Adrenal gland (tissue), 5 donors: Measurements from ENCODE around the gene FHDC1.

ENCODE experiments used
- CTCF ChIP-seq, 6 experiments: fragments of 450-650 bp in 4 of 6; fragments of 200-600 bp in 2 of 6; sonication (generic) in 1 of 6; IDR thresholded peaks; 1 replicate in 5 of 6; 2 replicates in 1 of 6; pipeline versions ENCODE4 v1.5.1 to v1.8.0; 2016 to 2021; ENCODE audit warnings: antibody characterized with exemption in 6 of 6, mild to moderate bottlenecking in 2 of 6, moderate library complexity in 1 of 6
- POLR2A ChIP-seq, 2 donors: fragments of 450-650 bp; IDR thresholded peaks; one replicate each; pipeline ENCODE4 v1.6.1; 2017; ENCODE audit warnings: antibody characterized with exemption in 2 of 2, mild to moderate bottlenecking in 2 of 2, moderate library complexity in 1 of 2
- donor health status: DM: no; HTN: no; CAD: no.

- TF ChIP-seq CTCF (IDR thresholded peaks at IDR 0.05) (no peak), POLR2A (IDR thresholded peaks at IDR 0.05) (no peak)
Observed at GRCh38 chr4:152898606-152899005, 37.5 kb upstream of the FHDC1 start.
